Body of pancreas (tissue), 4 donors: Measurements from ENCODE around the gene EGR4. TPM values are rescaled to one million over a fixed set of nuclear protein-coding genes. Genes with fewer than 3 reads are reported as not detected.

Source experiments
- ATAC-seq: fragments of 150-250 bp; one replicate; pipeline ENCODE4 v1.9.1; 2016
- DNase-seq, 4 donors: peaks; one replicate each; pipeline ENCODE4 v3.0.0-alpha.2; 2019
- H3K27ac ChIP-seq, 4 donors: fragments of 200-600 bp; sonication (generic); 1 replicate in 3 of 4; 2 replicates in 1 of 4; pipeline versions ENCODE4 v1.5.1 to v1.6.1; 2016 to 2019; ENCODE audit warnings: mild to moderate bottlenecking in 1 of 4, mixed read lengths in 1 of 4, moderate library complexity in 1 of 4
- H3K27me3 ChIP-seq, 2 donors: fragments of 200-600 bp; sonication (generic); one replicate each; pipeline ENCODE4 v1.6.0; 2016; ENCODE audit warnings: mild to moderate bottlenecking in 1 of 2
- H3K36me3 ChIP-seq, 2 donors: fragments of 200-600 bp; sonication (generic); replicated peaks in 1 of 2; 2 replicates each; pipeline ENCODE4 v1.5.1; 2016; ENCODE audit warnings: low read depth in 2 of 2; ENCODE audit not compliant: insufficient read depth in 1 of 2
- H3K4me1 ChIP-seq: fragments of 200-600 bp; sonication (generic); one replicate; pipeline ENCODE4 v1.6.0; 2016
- H3K4me3 ChIP-seq, 2 donors: fragments of 200-600 bp; sonication (generic); 1 replicate in 1 of 2; 2 replicates in 1 of 2; pipeline ENCODE4 v1.5.1; 2016 to 2019
- H3K9me3 ChIP-seq, 3 donors: fragments of 200-600 bp; sonication (generic); 1 replicate in 2 of 3; 2 replicates in 1 of 3; pipeline ENCODE4 v1.5.1; 2016
- CTCF ChIP-seq, 7 experiments: fragments of 450-650 bp in 4 of 7; fragments of 200-600 bp in 3 of 7; sonication (generic) in 3 of 7; IDR thresholded peaks; one replicate each; pipeline ENCODE4 v1.5.1; 2016 to 2019; ENCODE audit warnings: antibody characterized with exemption in 7 of 7
- POLR2A ChIP-seq, 3 donors: fragments of 450-650 bp; IDR thresholded peaks; one replicate each; pipeline ENCODE4 v1.6.1; 2016; ENCODE audit warnings: antibody characterized with exemption in 3 of 3, mild to moderate bottlenecking in 2 of 3
- WGBS, 2 donors: methylation state at CpG; one replicate each; pipeline ENCODE4 v1.1.5; 2017; 5-methylcytosine and 5-hydroxymethylcytosine counted together
- intact Hi-C: fragments of 100-400 bp; cut with DNase I; formaldehyde crosslinking; loops from one replicate; pipeline ENCODE4 v1.15.1; 2023
- small RNA-seq: library from RNA; depleted of rRNA; stranded (forward); fragments of <200 nt; gene quantifications from one replicate; pipeline ENCODE3, GENCODE V24; 2016
- total RNA-seq, 2 donors: library from RNA; depleted of rRNA; stranded (reverse); fragments of >200 nt; gene quantifications; one replicate each; pipeline ENCODE4 v1.1.0, GENCODE V29; 2016

The EGR4 gene
- total RNA-seq, 2 donors from 2014 or later = not detected

- H3K27ac ChIP-seq = no peak overlapping the region
- no peaks in the 10 kb centered on the region for H3K27me3 ChIP-seq
- peaks cover 4% of the 10 kb centered on the region for H3K4me1 ChIP-seq
- intact Hi-C loops = no loop called here
- TF ChIP-seq POLR2A (IDR thresholded peaks at IDR 0.05) = no peak
- TF ChIP-seq CTCF (IDR thresholded peaks at IDR 0.05) = no peak
- H3K36me3 ChIP-seq = peaks cover 11 to 31% of the 10 kb centered on the region in 2 donors
- no peak overlapping the region for H3K4me3 ChIP-seq
- ATAC-seq (no peak), DNase-seq (no peak)
- no peaks in the 10 kb centered on the region for H3K9me3 ChIP-seq
- 85 to 86% methylated on average over 3 of the region's 3 CpGs for WGBS, 2 donors
Observed at GRCh38 chr2:73244580-73244979, 48.8 kb downstream of the EGR4 start.

GRCh38 chr2:73243884-73244570 lies 49.3 kb downstream of the EGR4 start:
- DNase-seq = no peak
- ATAC-seq = no peak
- intact Hi-C loops = no loop called here

More at GRCh38 chr2:73243884-73244570, 49.3 kb downstream of the EGR4 start:
- H3K4me1 ChIP-seq = peaks cover 8% of the 10 kb centered on the region
- H3K27ac ChIP-seq = no peak overlapping the region
- H3K4me3 ChIP-seq = no peak overlapping the region
- no peaks in the 10 kb centered on the region for H3K27me3 ChIP-seq
- TF ChIP-seq POLR2A (IDR thresholded peaks at IDR 0.05) (no peak), CTCF (IDR thresholded peaks at IDR 0.05) (no peak)
- H3K36me3 ChIP-seq = peaks cover 11 to 29% of the 10 kb centered on the region in 2 donors
- 34 to 41% methylated on average over 5 of the region's 5 CpGs for WGBS, 2 donors
- no peaks in the 10 kb centered on the region for H3K9me3 ChIP-seq

Small RNAs within 50 kb of the gene (small RNA-seq; reads per million reads assigned to genes)
- gene RNU6-111P = not detected

Other genes with a start within 250 kb of the EGR4 start
- gene SFXN5, start 221.8 kb downstream of the EGR4 start, total RNA-seq = 1 to 10 TPM; 4.3 to 5.4 TPM
- 10 to 100 TPM; 19.2 to 39.6 TPM for gene RAB11FIP5, start 180.6 kb downstream of the EGR4 start, total RNA-seq
- gene NOTO, start 91.0 kb downstream of the EGR4 start, total RNA-seq = not detected
- gene SMYD5, start 79.3 kb downstream of the EGR4 start, total RNA-seq = 10 to 100 TPM; 10.1 to 19.4 TPM
- gene PRADC1, start 60.3 kb downstream of the EGR4 start, total RNA-seq = 10 to 100 TPM; 11.7 to 21.4 TPM
- 10 to 100 TPM; 88.7 to 92.3 TPM for gene CCT7, start 59.2 kb downstream of the EGR4 start, total RNA-seq
- 10 to 100 TPM in 1 of 2 donors, 1 to 10 TPM in 1; 4.3 to 11.2 TPM for gene FBXO41, start 9.1 kb downstream of the EGR4 start, total RNA-seq
- gene ALMS1, start 92.3 kb upstream of the EGR4 start, total RNA-seq = 10 to 100 TPM; 34.2 to 44.5 TPM